IMR-90 (cell line): ENCODE measurements around the gene VPS52. TPM values are rescaled to one million over a fixed set of nuclear protein-coding genes. Genes with fewer than 3 reads are reported as not detected.

Experiments
- ATAC-seq: fragments of 200-7000 bp; cut with Tn5 transposase; 2 replicates; pipeline ENCODE4 v1.9.1; 2020; ENCODE audit warnings: low read depth, mild to moderate bottlenecking, moderate library complexity
- BruUV-seq: library from RNA; stranded (reverse); fragments of 400-500 nt; replicated peaks from 2 replicates; lab custom pipeline; 2021; lab: Mats Ljungman, UMichigan
- CTCF ChIA-PET: fragments of 300-600 bp; formaldehyde crosslinking; extraction: SDS; loops from one replicate; lab custom pipeline; 2021; ENCODE audit warnings: antibody characterized with exemption; lab: Yijun Ruan, JAX
- POLR2A ChIA-PET: fragments of 300-600 bp; sonication (Branson Sonifier 250); formaldehyde crosslinking; loops from one replicate; lab custom pipeline; 2022; ENCODE audit warnings: antibody characterized with exemption; ENCODE audit not compliant: unreplicated experiment; lab: Charles Lee
- DNase-seq: peaks from one replicate; pipeline ENCODE4 v3.0.0; 2013
- H2AFZ ChIP-seq: replicated peaks from 2 replicates; pipeline ENCODE3; 2013; ENCODE audit warnings: low read length, mild to moderate bottlenecking; ENCODE audit not compliant: poor library complexity
- H2AK5ac ChIP-seq: 2 replicates; pipeline ENCODE4 v1.6.1; 2013; ENCODE audit warnings: low read depth, low read length, inconsistent platforms
- H2AK9ac ChIP-seq: replicated peaks from 2 replicates; pipeline ENCODE3; 2013; ENCODE audit warnings: mild to moderate bottlenecking, low read depth, low read length, moderate library complexity; ENCODE audit not compliant: poor library complexity
- H2BK120ac ChIP-seq: 2 replicates; pipeline ENCODE4 v1.6.1; 2013; ENCODE audit warnings: low read depth, low read length, inconsistent platforms
- H2BK15ac ChIP-seq: 3 replicates; pipeline ENCODE4 v1.6.1; 2013; ENCODE audit warnings: low read depth, low read length, inconsistent platforms
- H2BK20ac ChIP-seq: 2 replicates; pipeline ENCODE4 v1.6.1; 2013; ENCODE audit warnings: low read depth, mild to moderate bottlenecking, inconsistent platforms, low read length, moderate library complexity
- H2BK5ac ChIP-seq: 2 replicates; pipeline ENCODE4 v1.6.1; 2013; ENCODE audit warnings: mild to moderate bottlenecking, low read depth, low read length, inconsistent platforms; ENCODE audit not compliant: poor library complexity, severe bottlenecking
- H3K14ac ChIP-seq: replicated peaks from 2 replicates; pipeline ENCODE4 v1.6.1; 2013; ENCODE audit warnings: low read depth, low read length, inconsistent platforms
- H3K18ac ChIP-seq: 2 replicates; pipeline ENCODE4 v1.6.1; 2013; ENCODE audit warnings: low read depth, low read length, control low read depth
- H3K23ac ChIP-seq: 2 replicates; pipeline ENCODE4 v1.6.1; 2013; ENCODE audit warnings: low read depth, low read length, inconsistent platforms
- H3K27ac ChIP-seq: 2 replicates; pipeline ENCODE4 v1.5.1; 2013; ENCODE audit warnings: mild to moderate bottlenecking, control low read depth, low read length; ENCODE audit not compliant: insufficient read depth
- H3K27me3 ChIP-seq: 2 replicates; pipeline ENCODE4 v1.6.1; 2013; ENCODE audit warnings: low read length; ENCODE audit not compliant: control insufficient read depth, insufficient read depth
- H3K36me3 ChIP-seq: 2 replicates; pipeline ENCODE4 v1.6.1; 2013; ENCODE audit warnings: low read length, mixed read lengths; ENCODE audit not compliant: control insufficient read depth, insufficient read depth
- H3K4ac ChIP-seq: 2 replicates; pipeline ENCODE4 v1.6.1; 2013; ENCODE audit warnings: low read depth, low read length, inconsistent platforms
- H3K4me1 ChIP-seq: 2 replicates; pipeline ENCODE4 v1.6.1; 2013; ENCODE audit warnings: low read length, mixed read lengths; ENCODE audit not compliant: control insufficient read depth, insufficient read depth
- H3K4me2 ChIP-seq: 2 replicates; pipeline ENCODE4 v1.6.1; 2013; ENCODE audit warnings: low read depth, mild to moderate bottlenecking, control low read depth, low read length, moderate library complexity
- H3K4me3 ChIP-seq: 2 replicates; pipeline ENCODE4 v1.5.1; 2013; ENCODE audit warnings: low read depth, mild to moderate bottlenecking, control low read depth, low read length, moderate library complexity; ENCODE audit not compliant: insufficient read depth
- H3K56ac ChIP-seq: 2 replicates; pipeline ENCODE4 v1.6.1; 2013; ENCODE audit warnings: low read length, inconsistent platforms; ENCODE audit not compliant: insufficient read depth; ENCODE audit errors: extremely low read depth
- H3K79me1 ChIP-seq, 2 experiments: 2 replicates each; pipeline ENCODE4 v1.6.1; 2013; ENCODE audit warnings: low read length in 2 of 2, inconsistent platforms in 1 of 2, low read depth in 1 of 2
- H3K9ac ChIP-seq: 2 replicates; pipeline ENCODE4 v1.6.1; 2013; ENCODE audit warnings: low read depth, low read length, control low read depth
- H3K9me1 ChIP-seq: 2 replicates; pipeline ENCODE4 v1.6.1; 2013; ENCODE audit warnings: low read length, inconsistent platforms; ENCODE audit not compliant: insufficient read depth
- H3K9me3 ChIP-seq: 2 replicates; pipeline ENCODE4 v1.6.1; 2013; ENCODE audit warnings: low read length; ENCODE audit not compliant: control insufficient read depth, insufficient read depth
- H4K20me1 ChIP-seq: 2 replicates; pipeline ENCODE4 v1.6.1; 2013; ENCODE audit warnings: low read length, inconsistent platforms; ENCODE audit not compliant: insufficient read depth
- H4K5ac ChIP-seq: 2 replicates; pipeline ENCODE4 v1.6.1; 2013; ENCODE audit warnings: mild to moderate bottlenecking, low read depth, low read length, control low read depth
- H4K8ac ChIP-seq, 2 experiments: 2 replicates each; pipeline ENCODE4 v1.6.1; 2013; ENCODE audit warnings: low read depth in 2 of 2, low read length in 2 of 2, control low read depth in 1 of 2, inconsistent platforms in 1 of 2
- H4K91ac ChIP-seq: 2 replicates; pipeline ENCODE4 v1.6.1; 2013; ENCODE audit warnings: low read depth, low read length, inconsistent platforms; ENCODE audit not compliant: insufficient read depth
- BHLHE40 ChIP-seq: fragments of 150-350 bp; IDR thresholded peaks from 2 replicates; pipeline ENCODE4 v1.6.1; 2016; ENCODE audit warnings: mild to moderate bottlenecking, low read depth, low read length
- CEBPB ChIP-seq: IDR thresholded peaks from 2 replicates; pipeline ENCODE4 v1.6.1; 2012; ENCODE audit warnings: low read depth, low read length, improper control_type of control experiment
- CHD1 ChIP-seq: IDR thresholded peaks from 2 replicates; pipeline ENCODE4 v1.6.1; 2012; ENCODE audit warnings: low read depth, low read length, improper control_type of control experiment
- CTCF ChIP-seq: conservative IDR thresholded peaks from 2 replicates; pipeline ENCODE4 v1.5.1; 2012; ENCODE audit warnings: mild to moderate bottlenecking, low read depth, low read length, improper control_type of control experiment
- ELK1 ChIP-seq: fragments of 150-350 bp; IDR thresholded peaks from 2 replicates; pipeline ENCODE4 v1.6.1; 2016; ENCODE audit warnings: low read depth, mild to moderate bottlenecking, low read length, moderate library complexity, borderline replicate concordance
- FOS ChIP-seq: fragments of 150-350 bp; IDR thresholded peaks from 2 replicates; pipeline ENCODE4 v1.6.1; 2016; ENCODE audit warnings: low read depth, low read length
- MAFK ChIP-seq: IDR thresholded peaks from 2 replicates; pipeline ENCODE4 v1.6.1; 2012; ENCODE audit warnings: low read depth, low read length, improper control_type of control experiment
- MAZ ChIP-seq: IDR thresholded peaks from 2 replicates; pipeline ENCODE4 v1.6.1; 2012; ENCODE audit warnings: low read depth, mild to moderate bottlenecking, low read length, improper control_type of control experiment, moderate library complexity, borderline replicate concordance
- MXI1 ChIP-seq: IDR thresholded peaks from 2 replicates; pipeline ENCODE4 v1.6.1; 2012; ENCODE audit warnings: low read depth, mild to moderate bottlenecking, low read length, moderate library complexity, borderline replicate concordance
- NFE2L2 ChIP-seq: fragments of 150-350 bp; IDR thresholded peaks from 2 replicates; pipeline ENCODE4 v1.6.1; 2016; ENCODE audit warnings: low read depth, mild to moderate bottlenecking, low read length
- POLR2A ChIP-seq: IDR thresholded peaks from 2 replicates; pipeline ENCODE4 v1.6.1; 2012; ENCODE audit warnings: mild to moderate bottlenecking, low read depth, low read length
- RAD21 ChIP-seq: IDR thresholded peaks from 2 replicates; pipeline ENCODE4 v1.6.1; 2012; ENCODE audit warnings: low read length, improper control_type of control experiment
- RCOR1 ChIP-seq: IDR thresholded peaks from 2 replicates; pipeline ENCODE4 v1.6.1; 2012; ENCODE audit warnings: mild to moderate bottlenecking, low read length, improper control_type of control experiment; ENCODE audit not compliant: insufficient replicate concordance
- RFX5 ChIP-seq: IDR thresholded peaks from 2 replicates; pipeline ENCODE4 v1.8.0; 2012; ENCODE audit warnings: low read depth, mild to moderate bottlenecking, low read length, moderate library complexity
- SMC3 ChIP-seq: fragments of 150-350 bp; IDR thresholded peaks from 2 replicates; pipeline ENCODE4 v1.6.1; 2016; ENCODE audit warnings: low read depth, mild to moderate bottlenecking, antibody characterized with exemption, low read length, moderate library complexity
- USF2 ChIP-seq: fragments of 150-350 bp; IDR thresholded peaks from 2 replicates; pipeline ENCODE4 v1.6.1; 2017; ENCODE audit warnings: mild to moderate bottlenecking, antibody characterized with exemption, low read length, low read depth
- WGBS, 2 experiments: methylation state at CpG; one replicate each; pipeline versions ENCODE4 v1.1.5 to v1.1.7; 2013; ENCODE audit warnings: missing lambda C conversion rate in 2 of 2; ENCODE audit not compliant: insufficient read length in 1 of 2; ENCODE audit errors: extremely low coverage in 2 of 2; 5-methylcytosine and 5-hydroxymethylcytosine counted together
- dilution Hi-C: fragments of 300-500 bp; cut with HindIII; formaldehyde crosslinking; loops from one replicate; pipeline ENCODE4 v1.14.3; 2018; ENCODE audit warnings: low sequenced_read_pairs; ENCODE audit not compliant: unreplicated experiment
- in situ Hi-C: fragments of 300-500 bp; cut with MboI; formaldehyde crosslinking; loops from 3 replicates; pipeline ENCODE4 v1.14.3; 2019; ENCODE audit warnings: low sequenced_read_pairs, inconsistent platforms, mixed read lengths
- intact Hi-C: fragments of 100-400 bp; cut with micrococcal nuclease; formaldehyde crosslinking; loops from 2 replicates; pipeline ENCODE4 v1.10.0; 2022
- polyA plus RNA-seq, 3 experiments: library from polyadenylated mRNA; depleted of rRNA; stranded (reverse); fragments of >200 nt; gene quantifications; 2 replicates each; pipeline ENCODE4 v1.2.3, GENCODE V29; 2012; ENCODE audit warnings: low replicate concordance in 1 of 3
- total RNA-seq: library from RNA; depleted of rRNA; stranded (reverse); fragments of >200 nt; gene quantifications from 2 replicates; pipeline ENCODE4 v1.2.3, GENCODE V29; 2012

The VPS52 gene
- total and polyA plus RNA-seq, 2 of the 4 experiments (the other 2 are of a cell fraction): 29.8 to 54.6 TPM

GRCh38 chr6:33321227-33321626 lies 49.6 kb upstream of the VPS52 start:
- Histone ChIP-seq H3K23ac (peak overlapping the region; percentile 43; the same call in 1 of the 2 replicates), H3K4me2 (peak overlapping the region; percentile 97; the same call in 1 of the 2 replicates), H3K27ac (peak overlapping the region; percentile 88), H3K4me1 (peaks cover 31% of the 10 kb centered on the region), H3K4me3 (no peak overlapping the region), H3K9me3 (no peaks in the 10 kb centered on the region), H2BK120ac (peak overlapping the region; percentile 93), H4K5ac (peak overlapping the region; percentile 44; the same call in 1 of the 2 replicates), H2BK15ac (peak overlapping the region; percentile 90; the same call in 1 of the 3 replicates), H3K4ac (peak overlapping the region; percentile 94), H4K91ac (peak overlapping the region; percentile 79), H2AK9ac (peak overlapping the region; percentile 98), H3K18ac (0 out of 2 replicates have a peak overlapping the region, but pooled peaks have one; percentile 49), H4K20me1 (peaks cover 10% of the 10 kb centered on the region), H2BK20ac (no peak overlapping the region; the same call in 1 of the 2 replicates), H3K27me3 (no peaks in the 10 kb centered on the region), H3K9ac (peak overlapping the region; percentile 98), H3K9me1 (peaks cover 17% of the 10 kb centered on the region), H2BK5ac (peak overlapping the region; percentile 97), H3K36me3 (peaks cover 26% of the 10 kb centered on the region), H3K56ac (no peak overlapping the region), H2AFZ (peak overlapping the region; percentile 56), H2AK5ac (peak overlapping the region; percentile 99), H4K8ac (peak overlapping the region; percentile 79 to 93; a peak in 3 of 4 replicates), H3K14ac (peak overlapping the region; percentile 82; the same call in 1 of the 2 replicates), H3K79me1 (peaks cover 30 to 51% of the 10 kb centered on the region in 2 experiments)
- TF ChIP-seq MAFK (no peak), USF2 (no peak), FOS (no peak), MXI1 (no peak), CHD1 (no peak), ELK1 (no peak), NFE2L2 (no peak), BHLHE40 (no peak), SMC3 (no peak), RAD21 (no peak), RCOR1 (no peak), MAZ (no peak), RFX5 (no peak), POLR2A (no peak), CEBPB (no peak), CTCF (no peak)
- no TSS peak for BruUV-seq
- dilution Hi-C loops: no loop called here
- ChIA-PET CTCF (no interaction called here), POLR2A (interaction anchor here (0.6 to 1.0 kb wide), 2 partner anchors 339 to 349 kb away, joined by 4 read pairs; no protein-coding TSS in a partner anchor)
- 75% methylated on average over 6 of the region's 9 CpGs; no CpG with 5 or more reads in 1 of the 2 experiments for WGBS, 2 experiments
- intact Hi-C loops: no loop called here
- no peak for ATAC-seq
- in situ Hi-C loops: no loop called here
- DNase-seq: no peak
